Fibroblast of lung (primary cell): ENCODE data around the gene SLC13A3. TPM values are rescaled to one million over a fixed set of nuclear protein-coding genes. Genes with fewer than 3 reads are reported as not detected.

Source experiments
- DNase-seq, 2 donors: peaks; one replicate each; pipeline versions ENCODE4 v3.0.0 to v3.0.0-alpha.2; 2010; ENCODE audit warnings: low read depth in 2 of 2
- H2AFZ ChIP-seq: 2 replicates; pipeline ENCODE4 v1.5.1; 2012; ENCODE audit warnings: low read length, control low read depth, inconsistent platforms
- H3K27ac ChIP-seq: 2 replicates; pipeline ENCODE4 v1.5.1; 2011; ENCODE audit warnings: low read length, control low read depth; ENCODE audit not compliant: insufficient read depth
- H3K27me3 ChIP-seq: 2 replicates; pipeline ENCODE4 v1.5.1; 2011; ENCODE audit warnings: mild to moderate bottlenecking, low read length; ENCODE audit not compliant: control insufficient read depth, insufficient read depth
- H3K36me3 ChIP-seq: 2 replicates; pipeline ENCODE4 v1.5.1; 2011; ENCODE audit warnings: low read length; ENCODE audit not compliant: control insufficient read depth, insufficient read depth
- H3K4me1 ChIP-seq: 2 replicates; pipeline ENCODE4 v1.5.1; 2011; ENCODE audit warnings: low read length; ENCODE audit not compliant: control insufficient read depth, insufficient read depth; ENCODE audit errors: extremely low read depth
- H3K4me2 ChIP-seq: 2 replicates; pipeline ENCODE4 v1.5.1; 2011; ENCODE audit warnings: low read length, control low read depth; ENCODE audit not compliant: insufficient read depth; ENCODE audit errors: extremely low read depth
- H3K4me3 ChIP-seq, 4 experiments: fragments of 200-600 bp in 1 of 4; sonication (generic) in 1 of 4; replicated peaks in 1 of 4; 2 replicates each; pipeline ENCODE4 v1.5.1; 2011 to 2016; ENCODE audit warnings: low read length in 4 of 4, low read depth in 3 of 4, mild to moderate bottlenecking in 3 of 4, control low read depth in 2 of 4, inconsistent platforms in 1 of 4, mixed read lengths in 1 of 4; ENCODE audit not compliant: insufficient read depth in 1 of 4; ENCODE audit errors: control extremely low read depth in 1 of 4
- H3K79me2 ChIP-seq: 2 replicates; pipeline ENCODE4 v1.5.1; 2012; ENCODE audit warnings: mild to moderate bottlenecking, low read length, inconsistent platforms; ENCODE audit not compliant: control insufficient read depth, insufficient read depth
- H3K9ac ChIP-seq: 2 replicates; pipeline ENCODE4 v1.5.1; 2011; ENCODE audit warnings: mild to moderate bottlenecking, low read length, control low read depth; ENCODE audit not compliant: insufficient read depth
- H3K9me3 ChIP-seq: 2 replicates; pipeline ENCODE4 v1.5.1; 2012; ENCODE audit warnings: low read depth, low read length; ENCODE audit not compliant: control insufficient read depth, insufficient read depth
- H4K20me1 ChIP-seq: 2 replicates; pipeline ENCODE4 v1.5.1; 2011; ENCODE audit warnings: low read length; ENCODE audit not compliant: control insufficient read depth, insufficient read depth; ENCODE audit errors: extremely low read depth
- CTCF ChIP-seq, 2 donors: IDR thresholded peaks in 1 of 2; conservative IDR thresholded peaks in 1 of 2; 1 replicate in 1 of 2; 2 replicates in 1 of 2; pipeline ENCODE4 v1.5.1; 2011 to 2012; ENCODE audit warnings: low read length in 2 of 2, control low read depth in 1 of 2, inconsistent platforms in 1 of 2, low read depth in 1 of 2, mild to moderate bottlenecking in 1 of 2
- EZH2 ChIP-seq: IDR thresholded peaks from 2 replicates; pipeline ENCODE4 v1.5.1; 2012; ENCODE audit warnings: low read length, control low read depth, mild to moderate bottlenecking; ENCODE audit errors: missing control alignments
- polyA minus RNA-seq: library from RNA; depleted of rRNA, polyadenylated mRNA; stranded (reverse); fragments of >200 nt; gene quantifications from 2 replicates; pipeline ENCODE4 v1.2.3, GENCODE V29; 2011; ENCODE audit warnings: low replicate concordance
- polyA plus RNA-seq, 2 donors: library from polyadenylated mRNA; depleted of rRNA in 1 of 2; stranded (reverse) in 1 of 2; unstranded in 1 of 2; fragments of >200 nt; gene quantifications; 2 replicates each; pipeline ENCODE4 v1.2.1, GENCODE V29; 2011 to 2012; ENCODE audit warnings: missing spikeins in 1 of 2
- total RNA-seq: library from RNA; depleted of rRNA; stranded (reverse); fragments of >200 nt; gene quantifications from 2 replicates; pipeline ENCODE4 v1.2.1, GENCODE V29; 2014

The SLC13A3 gene
- 4.1 and 5.6 TPM in 2 replicates for total RNA-seq
- 2.2 and 2.3 TPM in 2 replicates for polyA plus RNA-seq
- 2.8 and 3.4 TPM in 2 replicates for polyA plus RNA-seq (2012)
- polyA minus RNA-seq = 2.8 and 14.7 TPM in 2 replicates

GRCh38 chr20:46651091-46651962, at the start of gene SLC13A3:
TSS of gene SLC13A3 (minus strand) at chr20:46651459. CDS start at chr20:46651421, 38 bp downstream.
- Histone ChIP-seq H3K4me1 (no peaks in the 10 kb centered on the region), H3K27me3 (peaks cover 4% of the 10 kb centered on the region), H3K9ac (no peak within 1 kb of the TSS), H3K9me3 (no peaks in the 10 kb centered on the region), H2AFZ (no peak within 1 kb of the TSS), H3K79me2 (no peaks in the 10 kb centered on the region), H3K27ac (no peak within 1 kb of the TSS), H3K4me2 (no peak within 1 kb of the TSS), H3K36me3 (no peaks in the 10 kb centered on the region), H4K20me1 (no peaks in the 10 kb centered on the region), H3K4me3 (peak within 1 kb of the TSS in 1 of 4 experiments; percentile 23)
- TF ChIP-seq CTCF (conservative IDR thresholded peaks at IDR 0.05 in 1 of 2, IDR thresholded peaks at IDR 0.05 in 1 of 2; ENCODE audit: low read depth in 1 of 2, low read length in 2 of 2) = no peak
- TF ChIP-seq EZH2 = peak; percentile 42
- no peak for DNase-seq

- Histone ChIP-seq H3K36me3 (no peaks in the 10 kb centered on the region), H3K9me3 (no peaks in the 10 kb centered on the region), H3K27ac (no peak overlapping the region), H2AFZ (no peak overlapping the region), H3K4me3 (no peak overlapping the region), H3K4me2 (no peak overlapping the region), H3K4me1 (no peaks in the 10 kb centered on the region), H4K20me1 (no peaks in the 10 kb centered on the region), H3K27me3 (peaks cover 7% of the 10 kb centered on the region), H3K9ac (no peak overlapping the region), H3K79me2 (no peaks in the 10 kb centered on the region)
- TF ChIP-seq EZH2 (no peak), CTCF (conservative IDR thresholded peaks at IDR 0.05 in 1 of 2, IDR thresholded peaks at IDR 0.05 in 1 of 2; ENCODE audit: low read depth in 1 of 2, low read length in 2 of 2) (no peak)
- DNase-seq = no peak
Observed at GRCh38 chr20:46701057-46701456, 49.8 kb upstream of the SLC13A3 start.

GRCh38 chr20:46700481-46700880, 49.2 kb upstream of the SLC13A3 start:
- Histone ChIP-seq H2AFZ (no peak overlapping the region), H3K9me3 (no peaks in the 10 kb centered on the region), H3K4me2 (no peak overlapping the region), H3K27me3 (peaks cover 7% of the 10 kb centered on the region), H3K4me3 (no peak overlapping the region), H4K20me1 (no peaks in the 10 kb centered on the region), H3K36me3 (no peaks in the 10 kb centered on the region), H3K4me1 (no peaks in the 10 kb centered on the region), H3K79me2 (no peaks in the 10 kb centered on the region), H3K27ac (no peak overlapping the region), H3K9ac (no peak overlapping the region)
- no peak for TF ChIP-seq CTCF (conservative IDR thresholded peaks at IDR 0.05 in 1 of 2, IDR thresholded peaks at IDR 0.05 in 1 of 2; ENCODE audit: low read depth in 1 of 2, low read length in 2 of 2)
- TF ChIP-seq EZH2 = no peak
- no peak for DNase-seq
